ENCODE measurements around the gene SLC17A2. TPM values are rescaled to one million over a fixed set of nuclear protein-coding genes. Genes with fewer than 3 reads are reported as not detected.
A peak's percentile ranks its signal among the peaks of the same experiment; 100 is the strongest.

SLC17A2 gene
- total and polyA plus RNA-seq, 2 of the 13 experiments (the other 11 are each of a cell fraction or from before 2014, with no cell fraction given) = 11.2 to 32.4 TPM

DNA sequence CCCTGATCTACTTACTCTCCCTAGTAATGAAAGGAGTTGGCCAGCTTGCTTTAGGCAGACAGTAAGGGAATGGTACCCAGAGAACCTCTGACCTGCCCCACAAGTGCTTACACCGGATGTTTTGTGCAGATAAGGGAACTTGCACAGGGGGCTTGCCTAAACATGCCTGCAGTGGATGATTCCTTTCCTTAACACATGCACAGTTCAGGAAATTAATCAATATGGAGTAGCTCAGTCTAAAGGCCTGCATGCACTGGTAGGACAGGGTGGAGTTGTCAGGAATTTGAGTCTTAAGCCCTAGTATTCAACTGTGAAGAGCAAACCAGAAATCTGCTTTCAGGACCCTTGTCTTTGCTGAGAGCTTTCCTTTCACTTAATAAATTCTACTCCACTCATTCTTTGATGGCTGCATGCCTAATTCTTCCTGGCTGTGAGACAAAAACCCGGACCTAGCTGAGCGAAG lies 28.2 kb upstream of the SLC17A2 start:
- FAIRE-seq (no peak), ATAC-seq (no peak), DNase-seq (ENCODE audit: low spot score) (no peak)
- Histone ChIP-seq H3K4me3 (replicated peaks in 1 of 3; ENCODE audit: insufficient read depth in 1 of 3, low read depth in 2 of 3, low read length in 3 of 3) (no peak overlapping the region; a peak in 2 of 6 replicates), H3K79me2 (ENCODE audit: insufficient read depth, low read length) (no peaks in the 10 kb centered on the region), H3K4me1 (ENCODE audit: insufficient read depth, low read length) (peaks cover 36% of the 10 kb centered on the region), H3K4me2 (ENCODE audit: low read depth, low read length) (peak overlapping the region; percentile 25), H3K27me3 (ENCODE audit: control insufficient read depth in 1 of 2, insufficient read depth in 2 of 2, low read length in 2 of 2) (no peaks in the 10 kb centered on the region; a peak in 1 of 5 replicates), H3K36me3 (replicated peaks in 1 of 2; ENCODE audit: control insufficient read depth in 1 of 2, insufficient read depth in 2 of 2, low read length in 2 of 2) (no peaks in the 10 kb centered on the region), H2AFZ (ENCODE audit: low read length) (no peak overlapping the region), H4K20me1 (ENCODE audit: insufficient read depth, low read length) (no peaks in the 10 kb centered on the region), H3K27ac (ENCODE audit: extremely low read length, insufficient read depth, low read length) (no peak overlapping the region), H3K9me3 (ENCODE audit: low read length) (peaks cover 27% of the 10 kb centered on the region), H3K9ac (ENCODE audit: insufficient read depth, low read depth, low read length) (no peak overlapping the region)
- intact Hi-C loops (cut with micrococcal nuclease; ENCODE audit: unreplicated experiment) = no loop called here
- BruUV-seq (replicated peaks) = no TSS peak
- in situ Hi-C loops (cut with HindIII; ENCODE audit: extremely low pct_ligation_motif_present, low pct_unique_long_range_greater_than_20kb) = no loop called here
- CTCF ChIA-PET (ENCODE audit: low intra/inter-chr PET ratio, low total read pairs) = no interaction called here
- POLR2A ChIA-PET = interaction anchor here (1.4 to 5.9 kb wide), 3 partner anchors 33 to 67 kb away, joined by 4 to 41 read pairs (median 5); no protein-coding TSS in a partner anchor
- 49% methylated on average over 3 of the region's 3 CpGs for WGBS (ENCODE audit: low lambda C conversion rate)
- TF ChIP-seq, protein P1, sequence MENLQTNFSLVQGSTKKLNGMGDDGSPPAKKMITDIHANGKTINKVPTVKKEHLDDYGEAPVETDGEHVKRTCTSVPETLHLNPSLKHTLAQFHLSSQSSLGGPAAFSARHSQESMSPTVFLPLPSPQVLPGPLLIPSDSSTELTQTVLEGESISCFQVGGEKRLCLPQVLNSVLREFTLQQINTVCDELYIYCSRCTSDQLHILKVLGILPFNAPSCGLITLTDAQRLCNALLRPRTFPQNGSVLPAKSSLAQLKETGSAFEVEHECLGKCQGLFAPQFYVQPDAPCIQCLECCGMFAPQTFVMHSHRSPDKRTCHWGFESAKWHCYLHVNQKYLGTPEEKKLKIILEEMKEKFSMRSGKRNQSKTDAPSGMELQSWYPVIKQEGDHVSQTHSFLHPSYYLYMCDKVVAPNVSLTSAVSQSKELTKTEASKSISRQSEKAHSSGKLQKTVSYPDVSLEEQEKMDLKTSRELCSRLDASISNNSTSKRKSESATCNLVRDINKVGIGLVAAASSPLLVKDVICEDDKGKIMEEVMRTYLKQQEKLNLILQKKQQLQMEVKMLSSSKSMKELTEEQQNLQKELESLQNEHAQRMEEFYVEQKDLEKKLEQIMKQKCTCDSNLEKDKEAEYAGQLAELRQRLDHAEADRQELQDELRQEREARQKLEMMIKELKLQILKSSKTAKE (CRISPR knock-in tag; IDR thresholded peaks at IDR 0.05; ENCODE audit: borderline replicate concordance) = no peak
- TF ChIP-seq AHR (CRISPR knock-in tag; IDR thresholded peaks at IDR 0.05) (no peak), ZNF652 (CRISPR knock-in tag; IDR thresholded peaks at IDR 0.05; ENCODE audit: borderline replicate concordance, low read depth) (no peak), ZNF510 (CRISPR knock-in tag; IDR thresholded peaks at IDR 0.05; ENCODE audit: low read depth) (no peak), HNRNPLL (IDR thresholded peaks at IDR 0.05; ENCODE audit: low read depth, low read length, poor library complexity, severe bottlenecking) (no peak), ZNF282 (IDR thresholded peaks at IDR 0.05; ENCODE audit: partially characterized antibody) (no peak), ZNF83 (CRISPR knock-in tag; IDR thresholded peaks at IDR 0.05; ENCODE audit: borderline replicate concordance) (no peak), JUNB (CRISPR knock-in tag; IDR thresholded peaks at IDR 0.05; ENCODE audit: borderline replicate concordance) (no peak), FOXA3 (CRISPR knock-in tag; IDR thresholded peaks at IDR 0.05) (0 out of 2 replicates have a peak, but pooled peaks have one; percentile 16), ZNF878 (CRISPR knock-in tag; IDR thresholded peaks at IDR 0.05) (0 out of 2 replicates have a peak, but pooled peaks have one; percentile 36)
- TF ChIP-seq, protein P2, sequence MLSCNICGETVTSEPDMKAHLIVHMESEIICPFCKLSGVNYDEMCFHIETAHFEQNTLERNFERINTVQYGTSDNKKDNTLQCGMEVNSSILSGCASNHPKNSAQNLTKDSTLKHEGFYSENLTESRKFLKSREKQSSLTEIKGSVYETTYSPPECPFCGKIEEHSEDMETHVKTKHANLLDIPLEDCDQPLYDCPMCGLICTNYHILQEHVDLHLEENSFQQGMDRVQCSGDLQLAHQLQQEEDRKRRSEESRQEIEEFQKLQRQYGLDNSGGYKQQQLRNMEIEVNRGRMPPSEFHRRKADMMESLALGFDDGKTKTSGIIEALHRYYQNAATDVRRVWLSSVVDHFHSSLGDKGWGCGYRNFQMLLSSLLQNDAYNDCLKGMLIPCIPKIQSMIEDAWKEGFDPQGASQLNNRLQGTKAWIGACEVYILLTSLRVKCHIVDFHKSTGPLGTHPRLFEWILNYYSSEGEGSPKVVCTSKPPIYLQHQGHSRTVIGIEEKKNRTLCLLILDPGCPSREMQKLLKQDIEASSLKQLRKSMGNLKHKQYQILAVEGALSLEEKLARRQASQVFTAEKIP (CRISPR knock-in tag; IDR thresholded peaks at IDR 0.05; ENCODE audit: borderline replicate concordance) = no peak
- TF ChIP-seq, protein P3, sequence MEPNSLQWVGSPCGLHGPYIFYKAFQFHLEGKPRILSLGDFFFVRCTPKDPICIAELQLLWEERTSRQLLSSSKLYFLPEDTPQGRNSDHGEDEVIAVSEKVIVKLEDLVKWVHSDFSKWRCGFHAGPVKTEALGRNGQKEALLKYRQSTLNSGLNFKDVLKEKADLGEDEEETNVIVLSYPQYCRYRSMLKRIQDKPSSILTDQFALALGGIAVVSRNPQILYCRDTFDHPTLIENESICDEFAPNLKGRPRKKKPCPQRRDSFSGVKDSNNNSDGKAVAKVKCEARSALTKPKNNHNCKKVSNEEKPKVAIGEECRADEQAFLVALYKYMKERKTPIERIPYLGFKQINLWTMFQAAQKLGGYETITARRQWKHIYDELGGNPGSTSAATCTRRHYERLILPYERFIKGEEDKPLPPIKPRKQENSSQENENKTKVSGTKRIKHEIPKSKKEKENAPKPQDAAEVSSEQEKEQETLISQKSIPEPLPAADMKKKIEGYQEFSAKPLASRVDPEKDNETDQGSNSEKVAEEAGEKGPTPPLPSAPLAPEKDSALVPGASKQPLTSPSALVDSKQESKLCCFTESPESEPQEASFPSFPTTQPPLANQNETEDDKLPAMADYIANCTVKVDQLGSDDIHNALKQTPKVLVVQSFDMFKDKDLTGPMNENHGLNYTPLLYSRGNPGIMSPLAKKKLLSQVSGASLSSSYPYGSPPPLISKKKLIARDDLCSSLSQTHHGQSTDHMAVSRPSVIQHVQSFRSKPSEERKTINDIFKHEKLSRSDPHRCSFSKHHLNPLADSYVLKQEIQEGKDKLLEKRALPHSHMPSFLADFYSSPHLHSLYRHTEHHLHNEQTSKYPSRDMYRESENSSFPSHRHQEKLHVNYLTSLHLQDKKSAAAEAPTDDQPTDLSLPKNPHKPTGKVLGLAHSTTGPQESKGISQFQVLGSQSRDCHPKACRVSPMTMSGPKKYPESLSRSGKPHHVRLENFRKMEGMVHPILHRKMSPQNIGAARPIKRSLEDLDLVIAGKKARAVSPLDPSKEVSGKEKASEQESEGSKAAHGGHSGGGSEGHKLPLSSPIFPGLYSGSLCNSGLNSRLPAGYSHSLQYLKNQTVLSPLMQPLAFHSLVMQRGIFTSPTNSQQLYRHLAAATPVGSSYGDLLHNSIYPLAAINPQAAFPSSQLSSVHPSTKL (CRISPR knock-in tag; IDR thresholded peaks at IDR 0.05) = peak; percentile 33; the same call in 1 of the 2 replicates
- TF ChIP-seq, protein P4, sequence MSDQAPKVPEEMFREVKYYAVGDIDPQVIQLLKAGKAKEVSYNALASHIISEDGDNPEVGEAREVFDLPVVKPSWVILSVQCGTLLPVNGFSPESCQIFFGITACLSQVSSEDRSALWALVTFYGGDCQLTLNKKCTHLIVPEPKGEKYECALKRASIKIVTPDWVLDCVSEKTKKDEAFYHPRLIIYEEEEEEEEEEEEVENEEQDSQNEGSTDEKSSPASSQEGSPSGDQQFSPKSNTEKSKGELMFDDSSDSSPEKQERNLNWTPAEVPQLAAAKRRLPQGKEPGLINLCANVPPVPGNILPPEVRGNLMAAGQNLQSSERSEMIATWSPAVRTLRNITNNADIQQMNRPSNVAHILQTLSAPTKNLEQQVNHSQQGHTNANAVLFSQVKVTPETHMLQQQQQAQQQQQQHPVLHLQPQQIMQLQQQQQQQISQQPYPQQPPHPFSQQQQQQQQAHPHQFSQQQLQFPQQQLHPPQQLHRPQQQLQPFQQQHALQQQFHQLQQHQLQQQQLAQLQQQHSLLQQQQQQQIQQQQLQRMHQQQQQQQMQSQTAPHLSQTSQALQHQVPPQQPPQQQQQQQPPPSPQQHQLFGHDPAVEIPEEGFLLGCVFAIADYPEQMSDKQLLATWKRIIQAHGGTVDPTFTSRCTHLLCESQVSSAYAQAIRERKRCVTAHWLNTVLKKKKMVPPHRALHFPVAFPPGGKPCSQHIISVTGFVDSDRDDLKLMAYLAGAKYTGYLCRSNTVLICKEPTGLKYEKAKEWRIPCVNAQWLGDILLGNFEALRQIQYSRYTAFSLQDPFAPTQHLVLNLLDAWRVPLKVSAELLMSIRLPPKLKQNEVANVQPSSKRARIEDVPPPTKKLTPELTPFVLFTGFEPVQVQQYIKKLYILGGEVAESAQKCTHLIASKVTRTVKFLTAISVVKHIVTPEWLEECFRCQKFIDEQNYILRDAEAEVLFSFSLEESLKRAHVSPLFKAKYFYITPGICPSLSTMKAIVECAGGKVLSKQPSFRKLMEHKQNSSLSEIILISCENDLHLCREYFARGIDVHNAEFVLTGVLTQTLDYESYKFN (CRISPR knock-in tag; conservative IDR thresholded peaks at IDR 0.05) = 0 out of 2 replicates have a peak, but pooled peaks have one; percentile 26
